Esophagus muscularis mucosa (tissue), 4 donors: ENCODE data around the gene CENPB.

Experiments
- EP300 ChIP-seq: sonication (generic); formaldehyde crosslinking; IDR thresholded peaks from one replicate; pipeline ENCODE4 v1.6.1; 2017; ENCODE audit warnings: antibody characterized with exemption
- POLR2A ChIP-seq: fragments of 450-650 bp; IDR thresholded peaks from one replicate; pipeline ENCODE4 v1.6.1; 2017; ENCODE audit warnings: antibody characterized with exemption, moderate library complexity, mild to moderate bottlenecking, low read depth
- TF ChIP-seq, protein P1 (sequence below), 3 experiments: fragments of 200-600 bp in 2 of 3; fragments of 450-650 bp in 1 of 3; sonication (generic) in 2 of 3; IDR thresholded peaks; one replicate each; pipeline ENCODE4 v1.5.1; 2017 to 2019; ENCODE audit warnings: antibody characterized with exemption in 3 of 3, mild to moderate bottlenecking in 2 of 3, moderate library complexity in 1 of 3

DNA sequence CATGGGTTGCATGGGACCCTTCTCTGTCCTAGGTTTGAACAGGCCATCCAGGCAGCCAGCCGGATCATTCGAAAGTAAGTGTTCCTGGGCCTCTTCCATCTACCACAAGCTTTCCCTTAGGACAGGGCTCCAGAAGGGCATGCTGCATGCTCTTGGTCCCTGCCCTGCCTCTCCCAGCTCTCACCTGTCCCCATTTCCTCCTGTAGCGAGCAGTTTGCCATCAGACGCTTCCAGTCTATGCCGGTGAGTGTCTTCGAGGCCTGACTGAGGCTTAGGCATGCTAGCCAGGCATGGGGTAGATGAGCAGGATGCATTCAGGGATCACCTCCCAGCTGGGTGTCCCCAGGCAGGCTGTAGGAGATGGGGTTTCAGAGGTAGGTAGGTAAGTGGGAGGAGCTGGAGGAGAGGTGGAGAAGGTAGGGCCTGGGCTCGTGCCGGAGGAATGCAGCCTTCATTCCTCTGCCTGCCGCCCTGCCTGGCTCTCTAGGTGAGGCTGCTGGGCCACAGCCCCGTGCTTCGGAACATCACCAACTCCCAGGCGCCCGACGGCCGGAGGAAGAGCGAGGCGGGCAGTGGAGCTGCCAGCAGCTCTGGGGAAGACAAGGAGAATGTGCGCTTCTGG lies 13.8 kb upstream of the CENPB start:
- TF ChIP-seq, protein P1, sequence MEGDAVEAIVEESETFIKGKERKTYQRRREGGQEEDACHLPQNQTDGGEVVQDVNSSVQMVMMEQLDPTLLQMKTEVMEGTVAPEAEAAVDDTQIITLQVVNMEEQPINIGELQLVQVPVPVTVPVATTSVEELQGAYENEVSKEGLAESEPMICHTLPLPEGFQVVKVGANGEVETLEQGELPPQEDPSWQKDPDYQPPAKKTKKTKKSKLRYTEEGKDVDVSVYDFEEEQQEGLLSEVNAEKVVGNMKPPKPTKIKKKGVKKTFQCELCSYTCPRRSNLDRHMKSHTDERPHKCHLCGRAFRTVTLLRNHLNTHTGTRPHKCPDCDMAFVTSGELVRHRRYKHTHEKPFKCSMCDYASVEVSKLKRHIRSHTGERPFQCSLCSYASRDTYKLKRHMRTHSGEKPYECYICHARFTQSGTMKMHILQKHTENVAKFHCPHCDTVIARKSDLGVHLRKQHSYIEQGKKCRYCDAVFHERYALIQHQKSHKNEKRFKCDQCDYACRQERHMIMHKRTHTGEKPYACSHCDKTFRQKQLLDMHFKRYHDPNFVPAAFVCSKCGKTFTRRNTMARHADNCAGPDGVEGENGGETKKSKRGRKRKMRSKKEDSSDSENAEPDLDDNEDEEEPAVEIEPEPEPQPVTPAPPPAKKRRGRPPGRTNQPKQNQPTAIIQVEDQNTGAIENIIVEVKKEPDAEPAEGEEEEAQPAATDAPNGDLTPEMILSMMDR (IDR thresholded peaks at IDR 0.05): no peak
- TF ChIP-seq POLR2A (no peak), EP300 (no peak)
